ENCODE results near the gene SIGLEC12.

DNA sequence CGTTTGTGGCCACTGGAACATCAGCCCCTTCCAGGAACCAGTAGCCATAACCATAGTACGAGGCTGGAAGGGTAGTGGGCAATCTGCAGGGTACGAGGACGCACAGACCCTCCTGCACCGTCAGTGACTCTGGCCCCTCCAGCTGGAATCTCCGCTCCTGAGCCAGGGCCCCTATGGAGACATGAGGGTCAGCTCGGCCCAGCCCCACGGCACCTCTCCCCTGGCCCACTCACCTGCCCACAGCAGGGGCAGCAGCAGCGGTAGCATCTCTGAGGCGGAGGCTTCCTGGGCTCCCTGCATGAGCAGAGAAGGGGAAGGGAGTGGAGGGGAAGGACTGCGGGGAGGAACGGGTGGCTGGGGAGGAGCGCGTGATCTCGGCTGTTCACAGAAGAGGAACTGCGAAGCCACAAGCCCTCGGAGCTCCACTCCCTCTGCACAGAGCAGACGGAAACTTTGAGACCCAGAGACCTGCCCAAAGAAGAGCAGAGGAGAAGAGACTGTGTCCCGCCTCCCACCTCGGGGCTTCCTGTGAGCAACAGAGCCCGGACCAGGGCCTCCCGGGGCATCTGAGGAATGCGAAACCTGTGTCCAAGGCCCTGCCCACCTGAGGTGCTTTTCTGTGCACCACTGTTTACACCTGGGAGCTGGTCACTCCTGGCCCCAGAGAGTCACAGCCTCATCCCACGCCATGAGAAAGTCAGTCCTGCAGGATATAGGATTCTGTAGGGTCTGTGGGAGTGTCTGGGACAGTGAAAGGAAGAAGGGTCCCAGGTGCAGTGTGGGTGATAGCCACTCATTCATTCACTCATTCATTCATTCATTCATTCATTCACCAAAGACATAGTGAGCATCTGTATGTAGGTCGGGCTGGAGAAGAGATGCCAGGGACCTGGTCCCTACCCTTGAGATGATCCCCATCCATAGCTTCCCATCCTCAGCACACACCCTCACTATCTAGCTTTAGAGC is 30.0 kb upstream of the SIGLEC12 start, which contains the start of gene SIGLEC6:
- no peak for TF ChIP-seq EZH2 (optimal IDR thresholded peaks at IDR 0.05; ENCODE audit: low read depth, low read length)
- no peak for TF ChIP-seq CTCF (IDR thresholded peaks at IDR 0.05; ENCODE audit: low read length)
- TF ChIP-seq EZH2phosphoT487 (IDR thresholded peaks at IDR 0.05; ENCODE audit: low read length) = no peak

Data from MM.1S (cell line).